ENCODE data around the gene CPA2. TPM values are rescaled to one million over a fixed set of nuclear protein-coding genes. Genes with fewer than 3 reads are reported as not detected.

CPA2 gene
- polyA plus RNA-seq (2011; rRNA removed) (0.05 and 0.10 TPM in 2 replicates), polyA minus RNA-seq (2011; rRNA and poly(A)+ RNA removed) (not detected in 2 replicates)

- no peak for DNase-seq (ENCODE audit: low read depth, low spot score)
- Histone ChIP-seq H3K4me3 (ENCODE audit: low read depth, low read length) (no peak within 1 kb of the TSS), H3K27ac (ENCODE audit: low read depth, low read length) (no peak within 1 kb of the TSS), H3K9me3 (ENCODE audit: control insufficient read depth, insufficient read depth, low read length) (no peaks in the 10 kb centered on the region; the same call in 1 of the 2 replicates), H3K27me3 (ENCODE audit: control insufficient read depth, insufficient read depth, low read length) (no peaks in the 10 kb centered on the region)
- TF ChIP-seq, protein P1, sequence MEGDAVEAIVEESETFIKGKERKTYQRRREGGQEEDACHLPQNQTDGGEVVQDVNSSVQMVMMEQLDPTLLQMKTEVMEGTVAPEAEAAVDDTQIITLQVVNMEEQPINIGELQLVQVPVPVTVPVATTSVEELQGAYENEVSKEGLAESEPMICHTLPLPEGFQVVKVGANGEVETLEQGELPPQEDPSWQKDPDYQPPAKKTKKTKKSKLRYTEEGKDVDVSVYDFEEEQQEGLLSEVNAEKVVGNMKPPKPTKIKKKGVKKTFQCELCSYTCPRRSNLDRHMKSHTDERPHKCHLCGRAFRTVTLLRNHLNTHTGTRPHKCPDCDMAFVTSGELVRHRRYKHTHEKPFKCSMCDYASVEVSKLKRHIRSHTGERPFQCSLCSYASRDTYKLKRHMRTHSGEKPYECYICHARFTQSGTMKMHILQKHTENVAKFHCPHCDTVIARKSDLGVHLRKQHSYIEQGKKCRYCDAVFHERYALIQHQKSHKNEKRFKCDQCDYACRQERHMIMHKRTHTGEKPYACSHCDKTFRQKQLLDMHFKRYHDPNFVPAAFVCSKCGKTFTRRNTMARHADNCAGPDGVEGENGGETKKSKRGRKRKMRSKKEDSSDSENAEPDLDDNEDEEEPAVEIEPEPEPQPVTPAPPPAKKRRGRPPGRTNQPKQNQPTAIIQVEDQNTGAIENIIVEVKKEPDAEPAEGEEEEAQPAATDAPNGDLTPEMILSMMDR (IDR thresholded peaks at IDR 0.05; ENCODE audit: low read depth, low read length): no peak
- ChIA-PET POLR2A (no interaction called here), CTCF (no interaction called here)
These were observed at the start of gene CPA2 for GRCh38 chr7:130266258-130266960. Gene CPA2, plus strand, starts transcription at chr7:130266863. Its CDS starts 19 bp downstream, at chr7:130266882.

GRCh38 chr7:130218806-130219620 is 47.6 kb upstream of the CPA2 start:
- TF ChIP-seq, protein P1 (IDR thresholded peaks at IDR 0.05; ENCODE audit: low read depth, low read length): no peak
- ChIA-PET POLR2A (interaction anchor here (0.6 kb wide), 1 partner anchor 402 kb away, joined by 5 read pairs; no protein-coding TSS in a partner anchor), CTCF (no interaction called here)
- no peak for DNase-seq (ENCODE audit: low read depth, low spot score)
- Histone ChIP-seq H3K27me3 (ENCODE audit: control insufficient read depth, insufficient read depth, low read length) (peaks cover 5% of the 10 kb centered on the region), H3K9me3 (ENCODE audit: control insufficient read depth, insufficient read depth, low read length) (no peaks in the 10 kb centered on the region), H3K27ac (ENCODE audit: low read depth, low read length) (no peak overlapping the region), H3K4me3 (ENCODE audit: low read depth, low read length) (no peak overlapping the region)

- TF ChIP-seq, protein P1 (IDR thresholded peaks at IDR 0.05; ENCODE audit: low read depth, low read length): no peak
- CTCF ChIA-PET: no interaction called here
- POLR2A ChIA-PET: no interaction called here
These were observed 46.8 kb upstream of the CPA2 start for GRCh38 chr7:130219871-130220270.

GRCh38 chr7:130221746-130222145 is 44.9 kb upstream of the CPA2 start:
- no peak for DNase-seq (ENCODE audit: low read depth, low spot score)
- ChIA-PET POLR2A (interaction anchor here (0.6 kb wide), 1 partner anchor 52 kb away, joined by 5 read pairs; no protein-coding TSS in a partner anchor), CTCF (no interaction called here)
- H3K9me3 ChIP-seq (ENCODE audit: control insufficient read depth, insufficient read depth, low read length): no peaks in the 10 kb centered on the region
- no peak overlapping the region for H3K27ac ChIP-seq (ENCODE audit: low read depth, low read length)
- no peak overlapping the region for H3K4me3 ChIP-seq (ENCODE audit: low read depth, low read length)
- TF ChIP-seq, protein P1 (IDR thresholded peaks at IDR 0.05; ENCODE audit: low read depth, low read length): no peak
- peaks cover 5% of the 10 kb centered on the region for H3K27me3 ChIP-seq (ENCODE audit: control insufficient read depth, insufficient read depth, low read length)

More at GRCh38 chr7:130219871-130220270, 46.8 kb upstream of the CPA2 start:
- DNase-seq (ENCODE audit: low read depth, low spot score): no peak
- H3K4me3 ChIP-seq (ENCODE audit: low read depth, low read length): no peak overlapping the region
- no peaks in the 10 kb centered on the region for H3K9me3 ChIP-seq (ENCODE audit: control insufficient read depth, insufficient read depth, low read length)
- peaks cover 5% of the 10 kb centered on the region for H3K27me3 ChIP-seq (ENCODE audit: control insufficient read depth, insufficient read depth, low read length)
- H3K27ac ChIP-seq (ENCODE audit: low read depth, low read length): no peak overlapping the region

- peaks cover 5% of the 10 kb centered on the region for H3K27me3 ChIP-seq (ENCODE audit: control insufficient read depth, insufficient read depth, low read length)
- TF ChIP-seq, protein P1 (IDR thresholded peaks at IDR 0.05; ENCODE audit: low read depth, low read length): no peak
- CTCF ChIA-PET: no interaction called here
- POLR2A ChIA-PET: no interaction called here
- no peaks in the 10 kb centered on the region for H3K9me3 ChIP-seq (ENCODE audit: control insufficient read depth, insufficient read depth, low read length)
- H3K27ac ChIP-seq (ENCODE audit: low read depth, low read length): no peak overlapping the region
- H3K4me3 ChIP-seq (ENCODE audit: low read depth, low read length): no peak overlapping the region
- no peak for DNase-seq (ENCODE audit: low read depth, low spot score)
These were observed 43.0 kb upstream of the CPA2 start for GRCh38 chr7:130223646-130224045.
